G401 (cell line): ENCODE data around the gene THAP3. TPM values are rescaled to one million over a fixed set of nuclear protein-coding genes. Genes with fewer than 3 reads are reported as not detected.
A peak's percentile ranks its signal among the peaks of the same experiment; 100 is the strongest.
"Not testable (repeated sequence)": the region's sequence is repeated elsewhere in the genome, so short reads cannot be mapped to it uniquely, and the experiment has no call there.

Experiments
- DNase-seq: peaks from one replicate; pipeline ENCODE4 v3.0.0-alpha.2; 2015; ENCODE audit warnings: low spot score
- in situ Hi-C: cut with HindIII; loops from 2 replicates; pipeline ENCODE4 v1.10.0; 2016; ENCODE audit warnings: low sequenced_read_pairs, mixed read lengths
- total RNA-seq: library from RNA; depleted of rRNA; stranded (reverse); fragments of >200 nt; shearing (Covaris generic); gene quantifications from 2 replicates; pipeline ENCODE4 v1.2.3, GENCODE V29; 2014

Gene THAP3
- total RNA-seq, 1 experiment from 2014 or later = 41.9 TPM

- no peak for DNase-seq
Observed at GRCh38 chr1:6628971-6629479, 4.4 kb downstream of the THAP3 start.

GRCh38 chr1:6630027-6630426 is 5.4 kb downstream of the THAP3 start:
- DNase-seq = no peak
- in situ Hi-C loops = no loop called here

More at GRCh38 chr1:6628971-6629479, 4.4 kb downstream of the THAP3 start:
- in situ Hi-C loops = no loop called here

- no peak for DNase-seq
- in situ Hi-C loops = no loop called here
Observed at GRCh38 chr1:6631058-6631457, 6.4 kb downstream of the THAP3 start.

- in situ Hi-C loops = no loop called here
- no peak for DNase-seq
Observed at GRCh38 chr1:6632588-6633514, 8.2 kb downstream of the THAP3 start.

GRCh38 chr1:6634371-6635052 is 9.8 kb downstream of the THAP3 start:
- in situ Hi-C loops = no loop called here
- peak; percentile 23 for DNase-seq

- no peak for DNase-seq
- in situ Hi-C loops = no loop called here
Observed at GRCh38 chr1:6635161-6635909, 10.7 kb downstream of the THAP3 start.

GRCh38 chr1:6635910-6636760 is 11.5 kb downstream of the THAP3 start:
- no peak for DNase-seq
- in situ Hi-C loops = no loop called here

- in situ Hi-C loops, DNase-seq: not testable (repeated sequence)
Observed at GRCh38 chr1:6636778-6637177, 12.1 kb downstream of the THAP3 start.

GRCh38 chr1:6637770-6638169 is 13.1 kb downstream of the THAP3 start:
- in situ Hi-C loops = no loop called here
- no peak for DNase-seq

- peak; percentile 28 for DNase-seq
- in situ Hi-C loops = no loop called here
Observed at GRCh38 chr1:6638226-6638625, 13.6 kb downstream of the THAP3 start.

- in situ Hi-C loops, DNase-seq: not testable (repeated sequence)
Observed at GRCh38 chr1:6640867-6641266, 16.2 kb downstream of the THAP3 start.

- in situ Hi-C loops = no loop called here
- DNase-seq = no peak
Observed at GRCh38 chr1:6645018-6645417, 20.4 kb downstream of the THAP3 start.

- peak; percentile 65 for DNase-seq
- in situ Hi-C loops = no loop called here
Observed at GRCh38 chr1:6646499-6647148, 22.0 kb downstream of the THAP3 start.

GRCh38 chr1:6648556-6648955 is 23.9 kb downstream of the THAP3 start:
- DNase-seq = no peak
- in situ Hi-C loops = no loop called here

- in situ Hi-C loops = no loop called here
- DNase-seq = no peak
Observed at GRCh38 chr1:6651909-6652308, 27.2 kb downstream of the THAP3 start.

GRCh38 chr1:6652986-6653385 is 28.3 kb downstream of the THAP3 start:
- in situ Hi-C loops = no loop called here
- DNase-seq = no peak

GRCh38 chr1:6653436-6654290 is 29.0 kb downstream of the THAP3 start:
- in situ Hi-C loops = no loop called here
- DNase-seq = no peak
